B cell (primary cell): ENCODE results near the gene PTPRC.
A peak's percentile ranks its signal among the peaks of the same experiment; 100 is the strongest.

Source experiments
- CTCF ChIP-seq: fragments of 200-600 bp; IDR thresholded peaks from one replicate; pipeline ENCODE4 v1.8.0; 2022; ENCODE audit warnings: antibody characterized with exemption, mild to moderate bottlenecking
- EZH2 ChIP-seq: IDR thresholded peaks from 2 replicates; pipeline ENCODE4 v1.6.1; 2012; ENCODE audit warnings: borderline replicate concordance, low read depth, mild to moderate bottlenecking, moderate library complexity, low read length; ENCODE audit not compliant: insufficient read depth, poor library complexity, severe bottlenecking

- TF ChIP-seq CTCF (peak; percentile 70), EZH2 (no peak)
Observed at GRCh38 chr1:198686069-198686728, 47.4 kb downstream of the PTPRC start.
